HepG2 (cell line): Measurements from ENCODE around the gene STN1. TPM values are rescaled to one million over a fixed set of nuclear protein-coding genes. Genes with fewer than 3 reads are reported as not detected.

Source experiments
- AGO2 ChIP-seq: fragments of 200-400 bp; formaldehyde crosslinking; optimal IDR thresholded peaks from 2 replicates; pipeline ENCODE3; 2017; ENCODE audit warnings: mild to moderate bottlenecking, low read depth, low read length, moderate library complexity
- HNRNPL ChIP-seq: fragments of 200-400 bp; formaldehyde crosslinking; IDR thresholded peaks from 2 replicates; pipeline ENCODE4 v1.6.1; 2017; ENCODE audit warnings: mild to moderate bottlenecking, low read depth, low read length
- ISX ChIP-seq: sonication (generic); formaldehyde crosslinking; conservative IDR thresholded peaks from 2 replicates; pipeline ENCODE4 v1.5.0; 2020; ENCODE audit warnings: missing genetic modification reagents
- MLX ChIP-seq: IDR thresholded peaks from 2 replicates; pipeline ENCODE4 v1.6.1; 2016
- PCBP1 ChIP-seq: fragments of 200-400 bp; formaldehyde crosslinking; IDR thresholded peaks from 2 replicates; pipeline ENCODE4 v1.6.1; 2017; ENCODE audit warnings: mild to moderate bottlenecking, low read depth, low read length, borderline replicate concordance
- RAD21 ChIP-seq: fragments of 450-650 bp; formaldehyde crosslinking; IDR thresholded peaks from 2 replicates; pipeline ENCODE4 v1.5.0; 2020; ENCODE audit warnings: mild to moderate bottlenecking
- ZBTB40 ChIP-seq, 2 experiments: fragments of 450-650 bp in 1 of 2; sonication (generic) in 1 of 2; formaldehyde crosslinking in 1 of 2; IDR thresholded peaks; 2 replicates each; pipeline versions ENCODE4 v1.6.1 to v1.8.0; 2016 to 2022; ENCODE audit warnings: antibody characterized with exemption in 1 of 2, mild to moderate bottlenecking in 1 of 2, missing genetic modification reagents in 1 of 2
- ZNF441 ChIP-seq: sonication (generic); formaldehyde crosslinking; IDR thresholded peaks from 2 replicates; pipeline ENCODE4 v1.7.0; 2021; ENCODE audit warnings: missing genetic modification reagents, borderline replicate concordance
- ZNF543 ChIP-seq: sonication (generic); formaldehyde crosslinking; IDR thresholded peaks from 2 replicates; pipeline ENCODE4 v1.4.0; 2020; ENCODE audit warnings: mild to moderate bottlenecking, missing genetic modification reagents
- ZNF670 ChIP-seq: sonication (generic); formaldehyde crosslinking; IDR thresholded peaks from 2 replicates; pipeline ENCODE4 v1.8.0; 2022; ENCODE audit warnings: mild to moderate bottlenecking, missing genetic modification reagents, borderline replicate concordance
- ZNF713 ChIP-seq: sonication (generic); formaldehyde crosslinking; IDR thresholded peaks from 2 replicates; pipeline ENCODE4 v1.4.0; 2020; ENCODE audit warnings: mild to moderate bottlenecking, missing genetic modification reagents
- ZNF850 ChIP-seq: sonication (generic); formaldehyde crosslinking; conservative IDR thresholded peaks from 2 replicates; pipeline ENCODE4 v1.9.0; 2021; ENCODE audit warnings: mild to moderate bottlenecking, missing genetic modification reagents
- polyA plus RNA-seq, 8 experiments: library from polyadenylated mRNA; depleted of rRNA in 3 of 8; stranded (reverse) in 7 of 8; unstranded in 1 of 8; fragments of >200 nt; fragmentation: Illumina TruSeq in 4 of 8; extraction: Trizol in 4 of 8; gene quantifications; 2 replicates each; pipeline versions ENCODE4 v1.2.1 to v1.2.3, GENCODE V29; 2011 to 2016; ENCODE audit warnings: low read depth in 4 of 8, missing spikeins in 1 of 8, mixed read lengths in 1 of 8; ENCODE audit not compliant: insufficient read depth in 1 of 8
- total RNA-seq, 5 experiments: library from RNA; depleted of rRNA; stranded (reverse); fragments of >200 nt; fragmentation: Illumina TruSeq; extraction: Trizol; gene quantifications; 2 replicates each; pipeline ENCODE4 v1.2.3, GENCODE V29; 2016; ENCODE audit warnings: low read depth in 1 of 5
- TF ChIP-seq, protein P1 (sequence below): sonication (generic); formaldehyde crosslinking; IDR thresholded peaks from 2 replicates; pipeline ENCODE4 v1.8.0; 2022; ENCODE audit warnings: low read depth, missing genetic modification reagents
- TF ChIP-seq, protein P2 (sequence below): sonication (generic); formaldehyde crosslinking; IDR thresholded peaks from 2 replicates; pipeline ENCODE4 v1.9.0; 2021; ENCODE audit warnings: missing genetic modification reagents, borderline replicate concordance

STN1 gene
- total and polyA plus RNA-seq, 2 of the 13 experiments (the other 11 are each of a cell fraction or from before 2014, with no cell fraction given): 17.6 to 22.7 TPM

GRCh38 chr10:103854686-103855391 is 63.1 kb downstream of the STN1 start (continued):
- no peak for TF ChIP-seq ZBTB40 (IDR thresholded peaks at IDR 0.05)
- TF ChIP-seq ZBTB40 (CRISPR knock-in tag; IDR thresholded peaks at IDR 0.05): no peak
- TF ChIP-seq ZNF850: no peak
- TF ChIP-seq RAD21 (CRISPR knock-in tag): peak; percentile 42; the same call in 1 of the 2 replicates
- TF ChIP-seq HNRNPL: 0 out of 2 replicates have a peak, but pooled peaks have one; percentile 33
- TF ChIP-seq ZNF713: no peak
- TF ChIP-seq ZNF543 (CRISPR knock-in tag): no peak
- TF ChIP-seq AGO2: peak; percentile 80
- no peak for TF ChIP-seq ZNF670
- TF ChIP-seq, protein P1, sequence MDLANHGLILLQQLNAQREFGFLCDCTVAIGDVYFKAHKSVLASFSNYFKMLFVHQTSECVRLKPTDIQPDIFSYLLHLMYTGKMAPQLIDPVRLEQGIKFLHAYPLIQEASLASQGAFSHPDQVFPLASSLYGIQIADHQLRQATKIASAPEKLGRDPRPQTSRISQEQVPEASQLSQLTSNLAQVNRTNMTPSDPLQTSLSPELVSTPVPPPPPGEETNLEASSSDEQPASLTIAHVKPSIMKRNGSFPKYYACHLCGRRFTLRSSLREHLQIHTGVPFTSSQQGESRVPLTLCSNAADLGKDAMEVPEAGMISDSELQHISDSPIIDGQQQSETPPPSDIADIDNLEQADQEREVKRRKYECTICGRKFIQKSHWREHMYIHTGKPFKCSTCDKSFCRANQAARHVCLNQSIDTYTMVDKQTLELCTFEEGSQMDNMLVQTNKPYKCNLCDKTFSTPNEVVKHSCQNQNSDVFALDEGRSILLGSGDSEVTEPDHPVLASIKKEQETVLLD (CRISPR knock-in tag): 0 out of 2 replicates have a peak, but pooled peaks have one; percentile 12
- no peak for TF ChIP-seq ISX (CRISPR knock-in tag)
- no peak for TF ChIP-seq MLX (CRISPR knock-in tag)
- TF ChIP-seq, protein P2, sequence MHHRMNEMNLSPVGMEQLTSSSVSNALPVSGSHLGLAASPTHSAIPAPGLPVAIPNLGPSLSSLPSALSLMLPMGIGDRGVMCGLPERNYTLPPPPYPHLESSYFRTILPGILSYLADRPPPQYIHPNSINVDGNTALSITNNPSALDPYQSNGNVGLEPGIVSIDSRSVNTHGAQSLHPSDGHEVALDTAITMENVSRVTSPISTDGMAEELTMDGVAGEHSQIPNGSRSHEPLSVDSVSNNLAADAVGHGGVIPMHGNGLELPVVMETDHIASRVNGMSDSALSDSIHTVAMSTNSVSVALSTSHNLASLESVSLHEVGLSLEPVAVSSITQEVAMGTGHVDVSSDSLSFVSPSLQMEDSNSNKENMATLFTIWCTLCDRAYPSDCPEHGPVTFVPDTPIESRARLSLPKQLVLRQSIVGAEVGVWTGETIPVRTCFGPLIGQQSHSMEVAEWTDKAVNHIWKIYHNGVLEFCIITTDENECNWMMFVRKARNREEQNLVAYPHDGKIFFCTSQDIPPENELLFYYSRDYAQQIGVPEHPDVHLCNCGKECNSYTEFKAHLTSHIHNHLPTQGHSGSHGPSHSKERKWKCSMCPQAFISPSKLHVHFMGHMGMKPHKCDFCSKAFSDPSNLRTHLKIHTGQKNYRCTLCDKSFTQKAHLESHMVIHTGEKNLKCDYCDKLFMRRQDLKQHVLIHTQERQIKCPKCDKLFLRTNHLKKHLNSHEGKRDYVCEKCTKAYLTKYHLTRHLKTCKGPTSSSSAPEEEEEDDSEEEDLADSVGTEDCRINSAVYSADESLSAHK (CRISPR knock-in tag): no peak
- 0 out of 2 replicates have a peak, but pooled peaks have one; percentile 4 for TF ChIP-seq PCBP1
- no peak; the same call in 1 of the 2 replicates for TF ChIP-seq ZNF441 (CRISPR knock-in tag)
